Thymus (tissue), 11 donors: Measurements from ENCODE around the gene TSKU. TPM values are rescaled to one million over a fixed set of nuclear protein-coding genes. Genes with fewer than 3 reads are reported as not detected.
"Not testable (repeated sequence)": the region's sequence is repeated elsewhere in the genome, so short reads cannot be mapped to it uniquely, and the experiment has no call there.

Experiments
- DNase-seq, 9 donors: peaks; one replicate each; pipeline ENCODE4 v3.0.0-alpha.2; 2013; ENCODE audit warnings: low spot score in 9 of 9, low read depth in 6 of 9, missing footprints in 1 of 9
- H3K27ac ChIP-seq, 2 donors: one replicate each; pipeline ENCODE4 v1.5.1; 2013; ENCODE audit warnings: control low read depth in 1 of 2, low read depth in 1 of 2, low read length in 1 of 2, mild to moderate bottlenecking in 1 of 2, moderate library complexity in 1 of 2
- H3K27me3 ChIP-seq, 2 donors: one replicate each; pipeline ENCODE4 v1.5.1; 2013; ENCODE audit warnings: low read length in 1 of 2; ENCODE audit not compliant: control insufficient read depth in 2 of 2, insufficient read depth in 1 of 2
- H3K36me3 ChIP-seq, 2 donors: one replicate each; pipeline ENCODE4 v1.5.1; 2013; ENCODE audit warnings: low read length in 1 of 2, mild to moderate bottlenecking in 1 of 2, moderate library complexity in 1 of 2; ENCODE audit not compliant: control insufficient read depth in 2 of 2, insufficient read depth in 2 of 2
- H3K4me1 ChIP-seq, 2 donors: one replicate each; pipeline ENCODE4 v1.5.1; 2013; ENCODE audit warnings: low read length in 2 of 2; ENCODE audit not compliant: control insufficient read depth in 2 of 2, insufficient read depth in 2 of 2
- H3K4me3 ChIP-seq, 2 donors: one replicate each; pipeline ENCODE4 v1.5.1; 2013; ENCODE audit warnings: low read length in 2 of 2, control low read depth in 1 of 2, mild to moderate bottlenecking in 1 of 2
- H3K9me3 ChIP-seq, 2 donors: one replicate each; pipeline ENCODE4 v1.5.1; 2013; ENCODE audit warnings: low read length in 1 of 2, mild to moderate bottlenecking in 1 of 2; ENCODE audit not compliant: control insufficient read depth in 2 of 2, insufficient read depth in 1 of 2
- WGBS: extraction: QIAGEN DNeasy Blood & Tissue Kit; methylation state at CpG from one replicate; pipeline ENCODE4 v1.1.7; 2013; 5-methylcytosine and 5-hydroxymethylcytosine counted together
- polyA plus RNA-seq: library from polyadenylated mRNA; stranded (reverse); fragments of 200-250 nt; gene quantifications from one replicate; pipeline ENCODE4 v1.2.3, GENCODE V29; 2013
- total RNA-seq: library from RNA; stranded (reverse); fragments of 120-200 nt; gene quantifications from one replicate; pipeline ENCODE4 v1.2.4, GENCODE V29; 2013
- donor health status: healthy.

Gene TSKU
- total and polyA plus RNA-seq, 2 donors: 2.9 to 11.8 TPM

- H3K36me3 ChIP-seq: no peaks in the 10 kb centered on the region
- DNase-seq: no peak
- H3K4me1 ChIP-seq: peaks cover 0 to 12% of the 10 kb centered on the region in 2 donors
- no peak overlapping the region for H3K4me3 ChIP-seq
- H3K9me3 ChIP-seq: peaks cover 0 to 4% of the 10 kb centered on the region in 2 donors
- peaks cover 9 to 30% of the 10 kb centered on the region in 2 donors for H3K27me3 ChIP-seq
- WGBS: 97% methylated on average over 2 of the region's 2 CpGs
- H3K27ac ChIP-seq: no peak overlapping the region
Measured at GRCh38 chr11:76789443-76789719, 6.2 kb downstream of the TSKU start.

DNA sequence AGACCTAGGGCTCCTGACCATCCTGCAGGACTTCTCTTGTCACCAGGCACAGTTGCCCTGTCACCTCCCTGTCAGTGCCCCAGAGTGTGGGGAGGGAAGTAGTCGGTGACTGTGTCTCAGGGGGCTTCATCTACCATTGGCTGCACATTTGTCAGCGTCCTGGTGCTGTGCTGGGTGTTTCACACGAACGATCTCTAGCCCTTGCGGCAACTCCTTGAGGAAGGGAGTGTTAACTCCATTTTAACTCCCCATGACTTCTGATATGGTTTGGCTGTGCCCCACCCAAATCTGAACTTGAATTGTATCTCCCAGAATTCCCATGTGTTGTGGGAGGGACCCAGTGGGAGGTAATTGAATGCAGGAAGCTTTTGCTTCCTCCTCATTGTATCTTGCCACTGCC, 7.1 kb downstream of the TSKU start:
- peaks cover 2 to 22% of the 10 kb centered on the region in 2 donors for H3K27me3 ChIP-seq
- no peak overlapping the region for H3K27ac ChIP-seq
- H3K9me3 ChIP-seq: peaks cover 0 to 4% of the 10 kb centered on the region in 2 donors
- H3K4me3 ChIP-seq: no peak overlapping the region
- no peak for DNase-seq
- H3K4me1 ChIP-seq: peaks cover 0 to 10% of the 10 kb centered on the region in 2 donors
- H3K36me3 ChIP-seq: no peaks in the 10 kb centered on the region
- WGBS: 95% methylated on average over 5 of the region's 5 CpGs

DNA sequence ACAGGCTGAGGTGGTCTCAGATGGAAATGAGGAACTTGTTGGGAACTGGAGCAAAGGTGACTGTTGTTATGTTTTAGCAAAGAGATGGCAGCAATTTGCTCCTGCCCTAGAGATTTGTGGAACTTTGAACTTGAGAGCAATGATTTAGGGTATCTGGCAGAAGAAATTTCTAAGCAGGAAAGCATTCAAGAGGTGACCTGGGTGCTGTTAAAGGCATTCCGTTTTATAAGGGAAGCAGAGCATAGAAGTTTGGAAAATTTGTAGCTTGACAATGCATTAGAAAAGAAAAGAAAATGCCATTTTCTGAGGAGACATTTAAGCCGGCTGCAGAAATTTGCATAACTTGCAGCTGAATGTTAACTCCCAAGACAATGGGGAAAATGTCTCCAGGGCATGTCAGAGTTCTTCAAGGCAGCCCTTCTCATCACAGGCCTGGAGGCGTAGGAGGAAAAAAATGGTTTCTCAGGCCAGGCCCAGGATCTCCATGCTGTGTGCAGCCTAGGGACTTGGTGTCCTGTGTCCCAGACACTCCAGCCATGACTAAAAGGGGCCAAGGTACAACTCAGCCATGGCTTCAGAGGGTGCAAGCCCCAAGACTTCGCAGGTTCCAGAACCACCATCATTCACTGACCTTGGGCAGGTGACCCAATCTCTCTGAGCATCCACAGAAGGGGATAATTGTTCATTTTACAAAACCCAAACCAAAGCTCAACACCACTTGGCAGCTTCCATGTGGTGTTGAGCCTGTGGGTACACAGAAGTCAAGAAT, 8.0 kb downstream of the TSKU start:
- H3K27ac ChIP-seq, H3K4me3 ChIP-seq, DNase-seq, H3K36me3 ChIP-seq, H3K9me3 ChIP-seq, H3K4me1 ChIP-seq: not testable (repeated sequence)
- WGBS: 98% methylated on average over 4 of the region's 4 CpGs
- H3K27me3 ChIP-seq: peaks cover 2 to 12% of the 10 kb centered on the region in 2 donors

DNA sequence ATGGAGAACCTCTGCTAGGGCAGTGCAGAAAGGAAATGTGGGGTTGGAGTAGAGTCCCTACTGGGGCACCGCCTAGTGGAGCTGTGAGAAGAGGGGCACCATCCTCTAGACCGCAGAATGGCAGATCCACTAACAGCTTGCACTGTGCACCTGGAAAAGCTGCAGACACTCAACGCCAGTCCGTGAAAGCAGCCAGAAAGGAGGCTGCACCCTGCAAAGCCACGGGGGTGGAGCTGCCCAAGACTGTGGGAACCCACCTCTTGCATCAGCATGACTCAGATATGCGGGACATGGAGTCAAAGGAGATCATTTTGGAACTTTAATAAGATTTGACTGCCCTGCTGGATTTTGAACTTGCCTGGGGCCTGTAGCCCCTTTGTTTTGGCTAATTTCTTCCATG, 8.7 kb downstream of the TSKU start:
- Histone ChIP-seq H3K27me3 (peaks cover 0 to 7% of the 10 kb centered on the region in 2 donors), H3K27ac (no peak overlapping the region), H3K9me3 (peaks cover 0 to 4% of the 10 kb centered on the region in 2 donors), H3K36me3 (no peaks in the 10 kb centered on the region), H3K4me1 (peaks cover 0 to 5% of the 10 kb centered on the region in 2 donors), H3K4me3 (no peak overlapping the region)
- no peak for DNase-seq
- 77% methylated on average over 6 of the region's 6 CpGs for WGBS

GRCh38 chr11:76792505-76793264, 9.5 kb downstream of the TSKU start:
- Histone ChIP-seq H3K36me3 (no peaks in the 10 kb centered on the region), H3K27ac (peak overlapping the region in 1 of 2 donors; percentile 50), H3K4me3 (no peak overlapping the region), H3K4me1 (peaks cover 0 to 5% of the 10 kb centered on the region in 2 donors), H3K27me3 (peaks cover 0 to 1% of the 10 kb centered on the region in 2 donors), H3K9me3 (peaks cover 0 to 4% of the 10 kb centered on the region in 2 donors)
- 97% methylated on average over 13 of the region's 13 CpGs for WGBS
- no peak for DNase-seq

- no peak overlapping the region for H3K4me3 ChIP-seq
- peaks cover 0 to 4% of the 10 kb centered on the region in 2 donors for H3K9me3 ChIP-seq
Measured at GRCh38 chr11:76793391-76794291, 10.5 kb downstream of the TSKU start.

DNA sequence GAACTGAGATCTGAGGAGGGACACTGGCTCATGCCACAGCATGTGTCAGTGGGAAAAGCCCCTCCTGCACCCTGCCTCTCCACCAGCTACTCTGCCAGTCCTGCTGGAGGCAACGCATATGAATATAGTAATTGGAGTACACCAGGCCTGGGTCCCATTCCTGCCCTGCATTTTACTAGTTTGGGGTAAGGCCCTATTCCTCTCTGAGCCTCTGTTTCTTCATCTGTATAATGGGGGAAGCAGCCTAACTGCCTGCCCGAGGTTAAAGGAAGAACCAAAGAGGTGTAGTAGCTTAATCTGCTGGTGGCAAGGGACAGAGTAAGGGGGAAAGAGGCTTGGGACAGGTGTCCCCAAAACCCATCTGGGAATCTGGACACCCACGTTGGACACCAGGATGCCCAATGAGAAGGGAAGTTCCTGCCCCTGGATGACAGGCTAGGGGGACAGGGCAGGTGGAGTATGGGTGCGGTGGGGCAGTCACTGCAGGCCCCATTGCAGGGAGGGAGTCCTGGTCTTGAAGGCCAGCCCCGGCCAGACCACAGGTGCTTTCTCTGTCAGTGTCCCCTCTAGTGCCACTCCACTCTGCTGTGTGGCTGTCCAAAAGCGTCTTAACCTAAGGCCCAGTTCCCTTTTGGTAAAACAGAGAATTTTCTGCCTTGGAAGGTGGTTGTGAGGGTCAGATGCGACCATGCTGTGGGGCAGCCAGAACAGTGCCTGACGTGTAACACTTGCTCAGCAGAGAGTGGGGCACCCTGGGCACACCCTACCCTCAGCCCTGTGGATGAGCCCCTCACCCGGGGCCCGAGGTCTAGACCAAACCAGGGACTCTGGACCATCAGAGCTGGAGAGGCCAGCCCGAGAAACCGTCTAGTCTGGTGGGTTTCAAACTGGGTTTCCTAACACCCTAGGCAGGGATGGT, 11.5 kb downstream of the TSKU start:
- Histone ChIP-seq H3K4me1 (peaks cover 3 to 14% of the 10 kb centered on the region in 2 donors), H3K4me3 (no peak overlapping the region), H3K27ac (no peak overlapping the region), H3K27me3 (peaks cover 0 to 15% of the 10 kb centered on the region in 2 donors), H3K9me3 (peaks cover 0 to 4% of the 10 kb centered on the region in 2 donors), H3K36me3 (no peaks in the 10 kb centered on the region)
- DNase-seq: no peak
- 88% methylated on average over 12 of the region's 12 CpGs for WGBS

More at GRCh38 chr11:76793391-76794291, 10.5 kb downstream of the TSKU start:
- Histone ChIP-seq H3K27me3 (peaks cover 0 to 6% of the 10 kb centered on the region in 2 donors), H3K36me3 (no peaks in the 10 kb centered on the region), H3K27ac (peak overlapping the region in 1 of 2 donors; percentile 50), H3K4me1 (peaks cover 0 to 5% of the 10 kb centered on the region in 2 donors)
- 93% methylated on average over 9 of the region's 9 CpGs for WGBS
- DNase-seq: no peak

DNA sequence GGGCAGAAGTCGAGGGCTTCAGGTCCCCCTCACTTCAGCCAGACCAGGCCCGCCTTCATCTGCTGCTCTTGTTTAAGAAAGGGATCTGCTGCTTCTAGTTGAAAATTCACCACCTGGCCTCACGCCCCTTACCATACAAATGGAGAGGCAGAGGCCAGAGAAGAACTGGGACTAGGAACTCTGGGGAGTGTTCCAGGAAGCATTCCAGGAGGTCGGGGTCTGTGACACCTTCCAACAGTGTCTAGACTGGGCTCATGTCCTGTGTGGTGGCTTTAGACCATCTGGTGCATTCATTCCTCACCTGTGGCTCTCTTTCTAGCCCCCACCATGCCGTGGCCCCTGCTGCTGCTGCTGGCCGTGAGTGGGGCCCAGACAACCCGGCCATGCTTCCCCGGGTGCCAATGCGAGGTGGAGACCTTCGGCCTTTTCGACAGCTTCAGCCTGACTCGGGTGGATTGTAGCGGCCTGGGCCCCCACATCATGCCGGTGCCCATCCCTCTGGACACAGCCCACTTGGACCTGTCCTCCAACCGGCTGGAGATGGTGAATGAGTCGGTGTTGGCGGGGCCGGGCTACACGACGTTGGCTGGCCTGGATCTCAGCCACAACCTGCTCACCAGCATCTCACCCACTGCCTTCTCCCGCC, 12.3 kb downstream of the TSKU start:
- H3K27me3 ChIP-seq: peaks cover 0 to 23% of the 10 kb centered on the region in 2 donors
- DNase-seq: no peak
- WGBS: 91% methylated on average over 21 of the region's 21 CpGs
- H3K4me1 ChIP-seq: peaks cover 3 to 16% of the 10 kb centered on the region in 2 donors
- peak overlapping the region in 1 of 2 donors; percentile 25 for H3K27ac ChIP-seq
- H3K36me3 ChIP-seq: no peaks in the 10 kb centered on the region
- peaks cover 0 to 4% of the 10 kb centered on the region in 2 donors for H3K9me3 ChIP-seq
- no peak overlapping the region for H3K4me3 ChIP-seq
